Tibial nerve (tissue), 4 donors: ENCODE data around the gene SRPK1.

Experiments used
- EP300 ChIP-seq, 2 donors: sonication (generic); formaldehyde crosslinking; IDR thresholded peaks; one replicate each; pipeline ENCODE4 v1.6.1; 2017; ENCODE audit warnings: antibody characterized with exemption in 2 of 2, mild to moderate bottlenecking in 1 of 2
- POLR2A ChIP-seq, 2 donors: fragments of 450-650 bp; IDR thresholded peaks; one replicate each; pipeline ENCODE4 v1.6.1; 2017; ENCODE audit warnings: antibody characterized with exemption in 2 of 2, mild to moderate bottlenecking in 2 of 2, moderate library complexity in 2 of 2
- TF ChIP-seq, protein P1 (sequence below), 5 experiments: fragments of 200-600 bp in 3 of 5; fragments of 450-650 bp in 2 of 5; sonication (generic) in 3 of 5; IDR thresholded peaks; one replicate each; pipeline ENCODE4 v1.5.1; 2016 to 2019; ENCODE audit warnings: antibody characterized with exemption in 5 of 5, mild to moderate bottlenecking in 3 of 5, moderate library complexity in 2 of 5

DNA sequence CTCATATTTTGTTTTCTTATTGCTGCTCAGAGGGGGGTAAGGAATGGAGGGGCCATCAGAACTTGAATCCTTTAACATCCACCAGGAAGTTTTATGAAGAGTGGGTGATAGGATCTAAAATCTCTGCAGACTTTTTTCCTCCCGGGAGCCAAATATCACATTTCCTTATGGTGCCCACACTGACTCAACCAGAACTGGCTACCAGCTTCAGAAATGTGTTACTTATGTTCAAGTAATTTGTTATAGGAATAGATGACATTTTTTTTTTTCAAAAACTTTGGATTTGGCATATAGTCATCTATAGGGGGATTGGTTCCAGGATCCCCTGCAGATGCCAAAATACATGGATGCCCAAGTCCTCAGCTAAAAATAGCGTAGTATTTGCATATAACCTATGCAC, 97.3 kb downstream of the SRPK1 start:
- TF ChIP-seq, protein P1, sequence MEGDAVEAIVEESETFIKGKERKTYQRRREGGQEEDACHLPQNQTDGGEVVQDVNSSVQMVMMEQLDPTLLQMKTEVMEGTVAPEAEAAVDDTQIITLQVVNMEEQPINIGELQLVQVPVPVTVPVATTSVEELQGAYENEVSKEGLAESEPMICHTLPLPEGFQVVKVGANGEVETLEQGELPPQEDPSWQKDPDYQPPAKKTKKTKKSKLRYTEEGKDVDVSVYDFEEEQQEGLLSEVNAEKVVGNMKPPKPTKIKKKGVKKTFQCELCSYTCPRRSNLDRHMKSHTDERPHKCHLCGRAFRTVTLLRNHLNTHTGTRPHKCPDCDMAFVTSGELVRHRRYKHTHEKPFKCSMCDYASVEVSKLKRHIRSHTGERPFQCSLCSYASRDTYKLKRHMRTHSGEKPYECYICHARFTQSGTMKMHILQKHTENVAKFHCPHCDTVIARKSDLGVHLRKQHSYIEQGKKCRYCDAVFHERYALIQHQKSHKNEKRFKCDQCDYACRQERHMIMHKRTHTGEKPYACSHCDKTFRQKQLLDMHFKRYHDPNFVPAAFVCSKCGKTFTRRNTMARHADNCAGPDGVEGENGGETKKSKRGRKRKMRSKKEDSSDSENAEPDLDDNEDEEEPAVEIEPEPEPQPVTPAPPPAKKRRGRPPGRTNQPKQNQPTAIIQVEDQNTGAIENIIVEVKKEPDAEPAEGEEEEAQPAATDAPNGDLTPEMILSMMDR (IDR thresholded peaks at IDR 0.05), result no peak
- TF ChIP-seq POLR2A (IDR thresholded peaks at IDR 0.05), result no peak
- TF ChIP-seq EP300 (IDR thresholded peaks at IDR 0.05), result no peak
